Measurements from ENCODE around the gene KRTAP29-1. TPM values are rescaled to one million over a fixed set of nuclear protein-coding genes. Genes with fewer than 3 reads are reported as not detected.
A peak's percentile ranks its signal among the peaks of the same experiment; 100 is the strongest.

The KRTAP29-1 gene
- total RNA-seq, 1 donor from 2014 or later, result not detected

GRCh38 chr17:41331606-41332005 lies 29.0 kb upstream of the KRTAP29-1 start:
- DNase-seq (ENCODE audit: extremely low spot score, unreplicated experiment), result no peak
- Mint-ChIP-seq H3K27ac (no peak overlapping the region), H3K27me3 (no peaks in the 10 kb centered on the region), H3K4me3 (no peak overlapping the region), H3K9me3 (no peaks in the 10 kb centered on the region), H3K36me3 (no peaks in the 10 kb centered on the region), H3K4me1 (ENCODE audit: unreplicated experiment) (peaks cover 8% of the 10 kb centered on the region)
- TF ChIP-seq CTCF (conservative IDR thresholded peaks at IDR 0.05), result no peak

GRCh38 chr17:41329279-41329948 lies 26.8 kb upstream of the KRTAP29-1 start:
- DNase-seq (ENCODE audit: extremely low spot score, unreplicated experiment), result no peak
- peak; percentile 82 for TF ChIP-seq CTCF (conservative IDR thresholded peaks at IDR 0.05)

GRCh38 chr17:41328207-41328606 lies 25.6 kb upstream of the KRTAP29-1 start:
- no peaks in the 10 kb centered on the region for H3K36me3 Mint-ChIP-seq
- no peaks in the 10 kb centered on the region for H3K4me1 Mint-ChIP-seq (ENCODE audit: unreplicated experiment)
- no peak for TF ChIP-seq CTCF (conservative IDR thresholded peaks at IDR 0.05)
- H3K4me3 Mint-ChIP-seq, result no peak overlapping the region
- no peak for DNase-seq (ENCODE audit: extremely low spot score, unreplicated experiment)
- no peaks in the 10 kb centered on the region for H3K27me3 Mint-ChIP-seq
- no peaks in the 10 kb centered on the region for H3K9me3 Mint-ChIP-seq
- no peak overlapping the region for H3K27ac Mint-ChIP-seq

More at GRCh38 chr17:41329279-41329948, 26.8 kb upstream of the KRTAP29-1 start:
- Mint-ChIP-seq H3K27me3 (no peaks in the 10 kb centered on the region), H3K27ac (no peak overlapping the region), H3K36me3 (no peaks in the 10 kb centered on the region), H3K4me1 (ENCODE audit: unreplicated experiment) (peaks cover 8% of the 10 kb centered on the region), H3K4me3 (no peak overlapping the region), H3K9me3 (no peaks in the 10 kb centered on the region)

- H3K4me1 Mint-ChIP-seq (ENCODE audit: unreplicated experiment), result peaks cover 3% of the 10 kb centered on the region
- no peaks in the 10 kb centered on the region for H3K9me3 Mint-ChIP-seq
- H3K4me3 Mint-ChIP-seq, result no peak overlapping the region
- H3K27me3 Mint-ChIP-seq, result no peaks in the 10 kb centered on the region
- no peak for TF ChIP-seq CTCF (conservative IDR thresholded peaks at IDR 0.05)
- DNase-seq (ENCODE audit: extremely low spot score, unreplicated experiment), result no peak
- no peak overlapping the region for H3K27ac Mint-ChIP-seq
- no peaks in the 10 kb centered on the region for H3K36me3 Mint-ChIP-seq
Measured at GRCh38 chr17:41327411-41328120, 24.9 kb upstream of the KRTAP29-1 start.

- no peaks in the 10 kb centered on the region for H3K27me3 Mint-ChIP-seq
- no peak overlapping the region for H3K4me3 Mint-ChIP-seq
- no peak overlapping the region for H3K27ac Mint-ChIP-seq
- TF ChIP-seq CTCF (conservative IDR thresholded peaks at IDR 0.05), result no peak
- no peaks in the 10 kb centered on the region for H3K9me3 Mint-ChIP-seq
- DNase-seq (ENCODE audit: extremely low spot score, unreplicated experiment), result no peak
- no peaks in the 10 kb centered on the region for H3K36me3 Mint-ChIP-seq
- H3K4me1 Mint-ChIP-seq (ENCODE audit: unreplicated experiment), result peaks cover 6% of the 10 kb centered on the region
Measured at GRCh38 chr17:41326173-41327145, 23.8 kb upstream of the KRTAP29-1 start.

Measured in type B pancreatic cell (in vitro differentiated cells).